GM21737 (cell line): ENCODE data around the gene TMEM267.
A peak's percentile ranks its signal among the peaks of the same experiment; 100 is the strongest.
"Not testable (repeated sequence)": the region's sequence is repeated elsewhere in the genome, so short reads cannot be mapped to it uniquely, and the experiment has no call there.

Experiments used
- ATAC-seq: cut with Tn5 transposase; IDR thresholded peaks from one replicate; pipeline ENCODE4 v1.9.1; 2021; ENCODE audit warnings: mild to moderate bottlenecking, moderate library complexity; ENCODE audit not compliant: unreplicated experiment

Gene TMEM267

GRCh38 chr5:43411495-43411894, 72.2 kb downstream of the TMEM267 start:
- no peak for ATAC-seq

GRCh38 chr5:43410414-43410813, 73.3 kb downstream of the TMEM267 start:
- ATAC-seq: no peak

GRCh38 chr5:43409809-43410271, 73.8 kb downstream of the TMEM267 start:
- no peak for ATAC-seq

- ATAC-seq: not testable (repeated sequence)
These were observed 81.1 kb downstream of the TMEM267 start for GRCh38 chr5:43402524-43403066.

- no peak for ATAC-seq
These were observed 81.8 kb downstream of the TMEM267 start for GRCh38 chr5:43401827-43402226.

- ATAC-seq: no peak
These were observed 83.6 kb downstream of the TMEM267 start for GRCh38 chr5:43400082-43400481.

- peak; percentile 97 for ATAC-seq
These were observed 86.8 kb downstream of the TMEM267 start for GRCh38 chr5:43396762-43397304.
